NCI-H1436 treated with DMSO at 0.1 percent for 48 hours (cell line): Measurements from ENCODE around the gene LCP2.
"Not testable (repeated sequence)": the region's sequence is repeated elsewhere in the genome, so short reads cannot be mapped to it uniquely, and the experiment has no call there.

ENCODE experiments used
- DNase-seq: peaks from one replicate; lab custom pipeline; 2025; lab: John Stamatoyannopoulos, UW

Gene LCP2

GRCh38 chr5:170273968-170274710 lies 23.4 kb downstream of the LCP2 start:
- DNase-seq, result no peak

- DNase-seq, result no peak
Observed at GRCh38 chr5:170270293-170271069, 27.1 kb downstream of the LCP2 start.

- DNase-seq, result no peak
Observed at GRCh38 chr5:170269579-170269978, 28.0 kb downstream of the LCP2 start.

GRCh38 chr5:170268884-170269283 lies 28.7 kb downstream of the LCP2 start:
- no peak for DNase-seq

GRCh38 chr5:170268153-170268689 lies 29.4 kb downstream of the LCP2 start:
- no peak for DNase-seq

GRCh38 chr5:170267431-170268152 lies 30.0 kb downstream of the LCP2 start:
- no peak for DNase-seq

- DNase-seq, result no peak
Observed at GRCh38 chr5:170266570-170267381, 30.8 kb downstream of the LCP2 start.

GRCh38 chr5:170265522-170265921 lies 32.1 kb downstream of the LCP2 start:
- DNase-seq, result no peak

- DNase-seq, result no peak
Observed at GRCh38 chr5:170263906-170264305, 33.7 kb downstream of the LCP2 start.

- DNase-seq, result no peak
Observed at GRCh38 chr5:170262061-170263045, 35.2 kb downstream of the LCP2 start.

- no peak for DNase-seq
Observed at GRCh38 chr5:170261528-170262043, 36.0 kb downstream of the LCP2 start.

- no peak for DNase-seq
Observed at GRCh38 chr5:170257370-170257769, 40.2 kb downstream of the LCP2 start.

- no peak for DNase-seq
Observed at GRCh38 chr5:170256571-170256970, 41.0 kb downstream of the LCP2 start.

GRCh38 chr5:170254056-170254455 lies 43.5 kb downstream of the LCP2 start:
- no peak for DNase-seq

- DNase-seq, result no peak
Observed at GRCh38 chr5:170252720-170253350, 44.7 kb downstream of the LCP2 start.

- DNase-seq, result no peak
Observed at GRCh38 chr5:170252109-170252508, 45.5 kb downstream of the LCP2 start.

GRCh38 chr5:170251462-170251861 lies 46.1 kb downstream of the LCP2 start:
- DNase-seq, result no peak

GRCh38 chr5:170250810-170251317 lies 46.7 kb downstream of the LCP2 start:
- no peak for DNase-seq

GRCh38 chr5:170249355-170249754 lies 48.2 kb downstream of the LCP2 start:
- DNase-seq, result no peak

- DNase-seq, result not testable (repeated sequence)
Observed at GRCh38 chr5:170248931-170249227, 48.7 kb downstream of the LCP2 start.
